GM23248 (cell line): ENCODE results near the gene SOX6.

ENCODE experiments used
- EZH2 ChIP-seq: fragments of 200-600 bp; sonication (generic); IDR thresholded peaks from 2 replicates; pipeline ENCODE4 v1.6.1; 2018; ENCODE audit warnings: antibody characterized with exemption, mild to moderate bottlenecking; ENCODE audit not compliant: insufficient read depth, poor library complexity, severe bottlenecking
- EZH2phosphoT487 ChIP-seq: fragments of 200-600 bp; sonication (generic); IDR thresholded peaks from 2 replicates; pipeline ENCODE4 v1.6.1; 2018; ENCODE audit warnings: antibody characterized with exemption, moderate library complexity, mild to moderate bottlenecking, low read depth; ENCODE audit not compliant: insufficient read depth

DNA sequence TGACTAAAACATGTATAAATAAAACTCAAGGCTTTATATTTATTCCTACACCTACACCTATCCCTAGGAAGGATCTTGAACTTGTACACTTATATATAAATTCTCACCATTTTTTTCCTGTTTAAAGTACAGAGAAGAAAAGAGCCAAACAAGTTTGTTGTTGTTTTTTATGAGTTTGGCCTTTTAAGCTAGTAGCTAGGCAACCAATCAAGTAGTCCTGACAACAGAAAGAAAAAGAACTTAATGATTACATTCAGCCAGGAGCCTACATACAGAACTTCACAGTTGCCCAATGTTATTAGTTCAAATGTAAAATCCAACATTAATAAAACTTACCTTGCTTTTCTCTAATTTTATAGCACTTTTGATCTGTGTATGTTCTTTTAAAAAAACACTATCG lies 316.2 kb downstream of the SOX6 start:
- no peak for TF ChIP-seq EZH2
- TF ChIP-seq EZH2phosphoT487, result no peak
